HepG2 (cell line): Measurements from ENCODE around the gene PDE4C. TPM values are rescaled to one million over a fixed set of nuclear protein-coding genes. Genes with fewer than 3 reads are reported as not detected.
A peak's percentile ranks its signal among the peaks of the same experiment; 100 is the strongest.

Experiments
- CEBPB ChIP-seq: IDR thresholded peaks from 2 replicates; pipeline ENCODE4 v1.6.1; 2011; ENCODE audit warnings: low read depth, low read length, improper control_type of control experiment, borderline replicate concordance
- EEA1 ChIP-seq: sonication (generic); formaldehyde crosslinking; IDR thresholded peaks from 2 replicates; pipeline ENCODE4 v1.5.1; 2020; ENCODE audit warnings: mild to moderate bottlenecking, missing genetic modification reagents, borderline replicate concordance
- GABPA ChIP-seq, 2 experiments: IDR thresholded peaks; 2 replicates each; pipeline ENCODE4 v1.6.1; 2011 to 2016; ENCODE audit warnings: low read depth in 2 of 2, low read length in 1 of 2, missing biosample characterization in 1 of 2, missing genetic modification characterization in 1 of 2
- HNF4A ChIP-seq: sonication (generic); formaldehyde crosslinking; IDR thresholded peaks from 2 replicates; pipeline ENCODE4 v1.4.0; 2020; ENCODE audit warnings: missing genetic modification reagents
- MAFF ChIP-seq: IDR thresholded peaks from 2 replicates; pipeline ENCODE4 v1.6.1; 2011; ENCODE audit warnings: low read depth, low read length, improper control_type of control experiment
- MATR3 ChIP-seq: sonication (generic); formaldehyde crosslinking; IDR thresholded peaks from 2 replicates; pipeline ENCODE4 v1.4.0; 2020; ENCODE audit warnings: missing genetic modification reagents
- ZNF136 ChIP-seq: sonication (generic); formaldehyde crosslinking; IDR thresholded peaks from 2 replicates; pipeline ENCODE4 v1.8.1; 2022; ENCODE audit warnings: low read depth, mild to moderate bottlenecking, moderate library complexity, missing genetic modification reagents
- ZNF160 ChIP-seq: sonication (generic); formaldehyde crosslinking; IDR thresholded peaks from 2 replicates; pipeline ENCODE4 v1.8.0; 2022; ENCODE audit warnings: mild to moderate bottlenecking, inconsistent platforms, missing genetic modification reagents
- ZNF263 ChIP-seq: sonication (generic); formaldehyde crosslinking; IDR thresholded peaks from 2 replicates; pipeline ENCODE4 v1.4.0; 2020; ENCODE audit warnings: missing genetic modification reagents
- ZNF629 ChIP-seq: sonication (generic); formaldehyde crosslinking; conservative IDR thresholded peaks from 2 replicates; pipeline ENCODE4 v1.5.0; 2020; ENCODE audit warnings: missing genetic modification reagents
- polyA plus RNA-seq, 8 experiments: library from polyadenylated mRNA; depleted of rRNA in 3 of 8; stranded (reverse) in 7 of 8; unstranded in 1 of 8; fragments of >200 nt; fragmentation: Illumina TruSeq in 4 of 8; extraction: Trizol in 4 of 8; gene quantifications; 2 replicates each; pipeline versions ENCODE4 v1.2.1 to v1.2.3, GENCODE V29; 2011 to 2016; ENCODE audit warnings: low read depth in 4 of 8, missing spikeins in 1 of 8, mixed read lengths in 1 of 8; ENCODE audit not compliant: insufficient read depth in 1 of 8
- total RNA-seq, 5 experiments: library from RNA; depleted of rRNA; stranded (reverse); fragments of >200 nt; fragmentation: Illumina TruSeq; extraction: Trizol; gene quantifications; 2 replicates each; pipeline ENCODE4 v1.2.3, GENCODE V29; 2016; ENCODE audit warnings: low read depth in 1 of 5
- TF ChIP-seq, protein P1 (sequence below): sonication (generic); formaldehyde crosslinking; IDR thresholded peaks from 2 replicates; pipeline ENCODE4 v1.5.0; 2020; ENCODE audit warnings: mild to moderate bottlenecking, missing genetic modification reagents
- TF ChIP-seq, protein P2 (sequence below): sonication (generic); formaldehyde crosslinking; IDR thresholded peaks from 2 replicates; pipeline ENCODE4 v1.9.0; 2021; ENCODE audit warnings: missing genetic modification reagents, mild to moderate bottlenecking, borderline replicate concordance
- TF ChIP-seq, protein P3 (sequence below): sonication (generic); formaldehyde crosslinking; IDR thresholded peaks from 2 replicates; pipeline ENCODE4 v1.4.0; 2020; ENCODE audit warnings: mild to moderate bottlenecking, missing genetic modification reagents
- TF ChIP-seq, protein P4 (sequence below): sonication (generic); formaldehyde crosslinking; IDR thresholded peaks from 2 replicates; pipeline ENCODE4 v1.5.0; 2020; ENCODE audit warnings: mild to moderate bottlenecking, missing genetic modification reagents

The PDE4C gene
- total and polyA plus RNA-seq, 2 of the 13 experiments (the other 11 are each of a cell fraction or from before 2014, with no cell fraction given): 1.4 to 14.0 TPM

DNA sequence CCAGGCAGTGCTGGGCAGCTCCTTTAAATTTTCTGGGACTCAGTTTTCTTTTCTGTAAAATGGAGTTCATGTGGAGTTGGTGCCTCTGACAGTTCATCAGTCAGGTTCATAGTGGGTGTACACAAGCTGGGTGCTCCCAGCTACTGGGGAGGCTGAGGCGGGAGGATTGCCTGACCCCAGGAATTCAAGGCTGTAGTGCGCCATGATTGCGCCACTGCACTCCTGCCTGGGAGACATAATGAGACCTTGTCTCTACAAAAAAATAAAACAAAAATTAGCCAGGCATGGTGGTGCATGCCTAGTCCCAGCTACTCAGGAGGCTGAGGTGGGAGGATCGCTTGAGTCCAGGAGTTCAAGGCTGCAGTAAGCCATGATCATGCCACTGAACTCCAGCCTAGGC is 26.9 kb upstream of the PDE4C start (continued):
- TF ChIP-seq MAFF (no peak), CEBPB (peak; percentile 46; the same call in 1 of the 2 replicates), EEA1 (CRISPR knock-in tag) (no peak), GABPA (IDR thresholded peaks at IDR 0.05; ENCODE audit: low read depth, low read length) (no peak), GABPA (CRISPR knock-in tag; IDR thresholded peaks at IDR 0.05; ENCODE audit: low read depth) (no peak), HNF4A (CRISPR knock-in tag) (peak; percentile 10; the same call in 1 of the 2 replicates), ZNF136 (no peak), ZNF160 (no peak), ZNF263 (CRISPR knock-in tag) (peak; percentile 76), ZNF629 (CRISPR knock-in tag) (peak; percentile 58), MATR3 (no peak)
- TF ChIP-seq, protein P1, sequence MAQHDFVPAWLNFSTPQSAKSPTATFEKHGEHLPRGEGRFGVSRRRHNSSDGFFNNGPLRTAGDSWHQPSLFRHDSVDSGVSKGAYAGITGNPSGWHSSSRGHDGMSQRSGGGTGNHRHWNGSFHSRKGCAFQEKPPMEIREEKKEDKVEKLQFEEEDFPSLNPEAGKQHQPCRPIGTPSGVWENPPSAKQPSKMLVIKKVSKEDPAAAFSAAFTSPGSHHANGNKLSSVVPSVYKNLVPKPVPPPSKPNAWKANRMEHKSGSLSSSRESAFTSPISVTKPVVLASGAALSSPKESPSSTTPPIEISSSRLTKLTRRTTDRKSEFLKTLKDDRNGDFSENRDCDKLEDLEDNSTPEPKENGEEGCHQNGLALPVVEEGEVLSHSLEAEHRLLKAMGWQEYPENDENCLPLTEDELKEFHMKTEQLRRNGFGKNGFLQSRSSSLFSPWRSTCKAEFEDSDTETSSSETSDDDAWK (CRISPR knock-in tag): no peak
- TF ChIP-seq, protein P2, sequence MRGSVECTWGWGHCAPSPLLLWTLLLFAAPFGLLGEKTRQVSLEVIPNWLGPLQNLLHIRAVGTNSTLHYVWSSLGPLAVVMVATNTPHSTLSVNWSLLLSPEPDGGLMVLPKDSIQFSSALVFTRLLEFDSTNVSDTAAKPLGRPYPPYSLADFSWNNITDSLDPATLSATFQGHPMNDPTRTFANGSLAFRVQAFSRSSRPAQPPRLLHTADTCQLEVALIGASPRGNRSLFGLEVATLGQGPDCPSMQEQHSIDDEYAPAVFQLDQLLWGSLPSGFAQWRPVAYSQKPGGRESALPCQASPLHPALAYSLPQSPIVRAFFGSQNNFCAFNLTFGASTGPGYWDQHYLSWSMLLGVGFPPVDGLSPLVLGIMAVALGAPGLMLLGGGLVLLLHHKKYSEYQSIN (CRISPR knock-in tag): no peak
- TF ChIP-seq, protein P3, sequence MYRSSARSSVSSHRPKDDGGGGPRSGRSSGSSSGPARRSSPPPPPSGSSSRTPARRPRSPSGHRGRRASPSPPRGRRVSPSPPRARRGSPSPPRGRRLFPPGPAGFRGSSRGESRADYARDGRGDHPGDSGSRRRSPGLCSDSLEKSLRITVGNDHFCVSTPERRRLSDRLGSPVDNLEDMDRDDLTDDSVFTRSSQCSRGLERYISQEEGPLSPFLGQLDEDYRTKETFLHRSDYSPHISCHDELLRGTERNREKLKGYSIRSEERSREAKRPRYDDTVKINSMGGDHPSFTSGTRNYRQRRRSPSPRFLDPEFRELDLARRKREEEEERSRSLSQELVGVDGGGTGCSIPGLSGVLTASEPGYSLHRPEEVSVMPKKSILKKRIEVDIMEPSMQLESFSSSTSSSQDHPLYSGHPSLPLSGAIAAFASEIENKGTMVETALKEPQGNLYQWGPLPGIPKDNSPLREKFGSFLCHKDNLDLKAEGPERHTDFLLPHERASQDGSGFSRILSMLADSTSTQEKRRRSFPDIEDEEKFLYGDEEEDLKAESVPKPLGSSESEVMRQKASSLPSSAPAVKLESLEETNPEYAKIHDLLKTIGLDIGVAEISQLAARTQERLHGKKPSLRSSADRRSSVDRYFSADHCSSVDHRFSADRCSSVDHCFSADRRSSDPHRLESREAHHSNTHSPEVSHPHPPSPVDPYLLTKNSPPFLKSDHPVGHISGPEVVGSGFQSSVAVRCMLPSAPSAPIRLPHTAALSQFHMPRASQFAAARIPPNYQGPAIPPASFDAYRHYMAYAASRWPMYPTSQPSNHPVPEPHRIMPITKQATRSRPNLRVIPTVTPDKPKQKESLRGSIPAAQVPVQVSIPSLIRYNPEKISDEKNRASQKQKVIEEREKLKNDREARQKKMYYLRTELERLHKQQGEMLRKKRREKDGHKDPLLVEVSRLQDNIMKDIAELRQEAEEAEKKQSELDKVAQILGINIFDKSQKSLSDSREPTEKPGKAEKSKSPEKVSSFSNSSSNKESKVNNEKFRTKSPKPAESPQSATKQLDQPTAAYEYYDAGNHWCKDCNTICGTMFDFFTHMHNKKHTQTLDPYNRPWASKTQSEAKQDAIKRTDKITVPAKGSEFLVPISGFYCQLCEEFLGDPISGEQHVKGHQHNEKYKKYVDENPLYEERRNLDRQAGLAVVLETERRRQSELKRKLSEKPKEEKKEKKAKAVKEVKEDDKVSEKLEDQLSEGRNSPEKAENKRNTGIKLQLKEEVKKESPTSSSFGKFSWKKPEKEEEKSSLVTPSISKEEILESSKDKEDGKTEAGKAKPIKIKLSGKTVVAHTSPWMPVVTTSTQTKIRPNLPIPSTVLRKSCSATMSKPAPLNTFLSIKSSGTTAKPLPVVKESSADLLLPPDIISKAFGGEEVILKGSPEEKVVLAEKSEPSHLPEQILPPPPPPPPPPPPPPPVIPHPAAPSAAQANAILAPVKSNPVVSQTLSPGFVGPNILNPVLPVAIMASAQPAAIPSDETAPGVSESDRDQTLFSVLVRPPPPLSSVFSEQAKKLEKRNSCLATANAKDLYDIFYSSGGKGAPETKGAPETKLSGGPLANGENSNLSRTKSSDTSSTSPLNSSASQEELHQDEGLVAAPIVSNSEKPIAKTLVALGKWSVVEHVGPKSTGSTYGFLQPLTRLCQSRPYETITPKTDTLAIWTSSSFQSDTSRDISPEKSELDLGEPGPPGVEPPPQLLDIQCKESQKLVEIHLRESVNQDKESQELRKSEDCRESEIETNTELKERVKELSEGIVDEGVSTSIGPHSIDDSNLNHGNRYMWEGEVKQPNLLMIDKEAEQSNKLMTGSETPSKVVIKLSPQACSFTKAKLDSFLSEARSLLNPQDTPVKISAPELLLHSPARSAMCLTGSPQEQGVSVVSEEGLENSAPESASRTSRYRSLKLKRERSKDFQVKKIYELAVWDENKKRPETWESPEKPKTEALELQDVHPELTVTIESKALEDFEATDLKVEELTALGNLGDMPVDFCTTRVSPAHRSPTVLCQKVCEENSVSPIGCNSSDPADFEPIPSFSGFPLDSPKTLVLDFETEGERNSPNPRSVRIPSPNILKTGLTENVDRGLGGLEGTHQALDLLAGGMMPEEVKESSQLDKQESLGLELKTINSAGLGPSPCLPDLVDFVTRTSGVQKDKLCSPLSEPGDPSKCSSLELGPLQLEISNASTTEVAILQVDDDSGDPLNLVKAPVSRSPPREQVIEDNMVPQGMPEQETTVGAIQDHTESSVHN (CRISPR knock-in tag): no peak
- TF ChIP-seq, protein P4, sequence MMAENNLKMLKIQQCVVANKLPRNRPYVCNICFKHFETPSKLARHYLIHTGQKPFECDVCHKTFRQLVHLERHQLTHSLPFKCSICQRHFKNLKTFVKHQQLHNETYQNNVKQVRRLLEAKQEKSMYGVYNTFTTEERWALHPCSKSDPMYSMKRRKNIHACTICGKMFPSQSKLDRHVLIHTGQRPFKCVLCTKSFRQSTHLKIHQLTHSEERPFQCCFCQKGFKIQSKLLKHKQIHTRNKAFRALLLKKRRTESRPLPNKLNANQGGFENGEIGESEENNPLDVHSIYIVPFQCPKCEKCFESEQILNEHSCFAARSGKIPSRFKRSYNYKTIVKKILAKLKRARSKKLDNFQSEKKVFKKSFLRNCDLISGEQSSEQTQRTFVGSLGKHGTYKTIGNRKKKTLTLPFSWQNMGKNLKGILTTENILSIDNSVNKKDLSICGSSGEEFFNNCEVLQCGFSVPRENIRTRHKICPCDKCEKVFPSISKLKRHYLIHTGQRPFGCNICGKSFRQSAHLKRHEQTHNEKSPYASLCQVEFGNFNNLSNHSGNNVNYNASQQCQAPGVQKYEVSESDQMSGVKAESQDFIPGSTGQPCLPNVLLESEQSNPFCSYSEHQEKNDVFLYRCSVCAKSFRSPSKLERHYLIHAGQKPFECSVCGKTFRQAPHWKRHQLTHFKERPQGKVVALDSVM: peak; percentile 97
